NCI-H748 (cell line): ENCODE results near the gene CPS1.

Experiments used
- DNase-seq: peaks from one replicate; lab custom pipeline; 2025; ENCODE audit not compliant: unreplicated experiment; lab: John Stamatoyannopoulos, UW

The CPS1 gene

DNA sequence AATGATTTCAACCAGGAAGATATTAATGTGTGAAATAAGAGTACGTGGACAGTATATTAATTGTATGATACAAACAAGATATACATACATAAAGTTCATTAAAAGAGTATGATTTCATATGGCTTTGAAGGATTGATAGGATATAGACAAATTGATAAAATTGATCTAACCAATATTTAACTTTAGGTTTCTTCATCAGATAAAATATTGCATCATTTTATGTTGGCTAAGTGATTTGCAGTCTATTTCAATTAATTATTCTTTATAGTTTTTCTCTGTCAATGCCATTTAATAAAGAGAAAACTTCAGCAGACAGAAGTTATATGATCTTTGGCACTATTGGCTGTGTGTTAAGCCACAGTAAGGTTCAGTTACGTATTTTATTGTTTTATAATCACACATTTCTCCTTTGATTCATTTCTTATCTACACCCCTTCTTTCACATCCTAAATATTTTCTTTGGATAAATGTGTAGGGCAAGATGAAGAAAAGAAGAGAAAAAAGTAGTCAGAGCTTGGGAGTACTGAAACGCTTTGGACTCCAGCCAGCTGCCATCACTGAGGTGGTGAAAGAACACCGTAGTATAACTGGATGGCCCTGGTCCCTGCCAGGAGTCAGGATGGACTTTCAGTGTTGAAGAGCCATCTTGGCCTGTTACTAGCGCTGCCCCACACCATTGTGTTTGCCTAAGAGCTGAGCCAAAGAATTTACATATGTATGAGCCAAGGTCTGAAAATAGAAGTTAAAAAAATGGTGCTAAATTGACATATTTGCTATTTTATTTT is 9.8 kb upstream of the CPS1 start:
- no peak for DNase-seq

- no peak for DNase-seq
Observed at GRCh38 chr2:210548031-210548430, 8.4 kb upstream of the CPS1 start.

- DNase-seq = no peak
Observed at GRCh38 chr2:210548878-210549384, 7.5 kb upstream of the CPS1 start.

GRCh38 chr2:210551001-210551400 is 5.4 kb upstream of the CPS1 start:
- no peak for DNase-seq

- no peak for DNase-seq
Observed at GRCh38 chr2:210553373-210553772, 3.0 kb upstream of the CPS1 start.

GRCh38 chr2:210555555-210555954 is 844 bp upstream of the CPS1 start:
- no peak for DNase-seq

DNA sequence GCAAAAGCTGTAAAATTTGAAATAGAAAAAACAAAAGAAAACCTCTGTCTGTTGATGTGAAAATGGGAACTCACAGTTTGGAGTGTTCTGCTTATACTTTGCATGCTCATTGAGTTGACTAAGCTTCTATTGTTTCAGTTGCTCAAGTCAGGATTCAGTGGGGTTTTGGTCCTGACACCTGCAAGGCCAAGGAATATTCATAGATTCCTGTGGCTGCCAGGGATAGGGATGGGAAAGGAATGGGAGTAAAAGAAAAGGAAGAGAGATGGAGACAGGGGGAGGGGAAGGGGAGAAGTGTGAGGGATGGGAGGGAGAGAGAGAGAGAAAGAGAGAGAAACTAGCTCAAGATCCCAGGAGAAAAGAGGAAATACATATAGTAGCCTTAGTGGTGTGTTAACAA is 1.3 kb downstream of the CPS1 start:
- DNase-seq = no peak

- DNase-seq = no peak
Observed at GRCh38 chr2:210558708-210559107, 2.3 kb downstream of the CPS1 start.

GRCh38 chr2:210559182-210559581 is 2.8 kb downstream of the CPS1 start:
- no peak for DNase-seq

DNA sequence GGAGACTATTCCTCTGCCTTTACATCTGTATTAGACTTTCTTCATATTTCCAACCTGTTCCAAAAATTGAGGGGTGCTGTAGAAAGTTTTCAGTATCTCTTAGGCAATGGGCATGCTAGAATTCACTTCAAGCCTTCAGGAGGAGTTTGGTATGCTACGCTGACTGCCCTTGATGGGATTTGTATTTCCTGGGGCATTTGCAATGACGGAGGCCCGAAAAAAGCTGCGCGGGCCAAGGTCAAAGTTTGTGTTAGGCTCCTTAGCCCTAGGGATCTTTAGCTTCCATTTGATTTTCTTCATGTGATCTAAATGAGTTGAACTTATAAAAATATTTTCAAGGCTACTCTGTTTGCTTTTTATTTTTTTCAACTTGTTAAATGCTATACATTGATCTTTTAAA is 5.1 kb downstream of the CPS1 start:
- no peak for DNase-seq

DNA sequence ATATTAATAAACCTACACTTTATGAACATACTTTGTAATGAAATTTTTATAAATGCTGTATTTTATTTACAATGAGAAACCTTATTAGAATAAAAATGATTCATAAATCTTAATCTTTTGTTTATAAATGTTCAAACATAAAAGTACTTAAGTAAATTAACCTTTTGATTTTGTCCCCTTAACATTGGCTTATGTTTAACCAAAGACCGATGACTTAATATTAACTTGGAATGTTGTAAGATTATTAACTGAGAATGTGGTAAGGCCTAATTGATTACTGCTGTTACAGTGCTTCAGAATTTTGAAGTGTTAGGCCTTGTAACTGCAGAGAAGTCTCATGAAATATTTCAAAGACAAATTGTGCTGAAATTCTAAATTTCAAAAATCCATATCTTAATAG is 5.7 kb downstream of the CPS1 start:
- no peak for DNase-seq

- DNase-seq = no peak
Observed at GRCh38 chr2:210562502-210563080, 6.2 kb downstream of the CPS1 start.

DNA sequence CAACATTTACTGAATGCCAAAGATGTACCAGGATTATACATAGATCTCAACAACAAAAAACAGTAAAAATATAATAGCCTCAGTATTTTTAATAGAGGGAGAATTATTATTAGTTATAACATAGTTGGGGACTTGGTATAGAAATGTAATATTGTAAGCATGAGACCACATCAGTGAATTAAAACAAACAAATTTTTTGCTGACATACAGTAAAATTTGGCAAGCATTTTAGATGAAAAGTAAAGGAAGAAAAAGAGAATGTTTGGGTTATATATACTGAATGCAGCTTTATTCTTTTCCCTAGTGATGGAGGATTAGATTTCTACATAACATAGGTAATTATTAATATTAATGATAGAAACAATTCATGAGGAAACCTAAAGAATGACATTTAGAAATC is 10.9 kb downstream of the CPS1 start:
- no peak for DNase-seq

- no peak for DNase-seq
Observed at GRCh38 chr2:210568108-210568507, 11.7 kb downstream of the CPS1 start.

DNA sequence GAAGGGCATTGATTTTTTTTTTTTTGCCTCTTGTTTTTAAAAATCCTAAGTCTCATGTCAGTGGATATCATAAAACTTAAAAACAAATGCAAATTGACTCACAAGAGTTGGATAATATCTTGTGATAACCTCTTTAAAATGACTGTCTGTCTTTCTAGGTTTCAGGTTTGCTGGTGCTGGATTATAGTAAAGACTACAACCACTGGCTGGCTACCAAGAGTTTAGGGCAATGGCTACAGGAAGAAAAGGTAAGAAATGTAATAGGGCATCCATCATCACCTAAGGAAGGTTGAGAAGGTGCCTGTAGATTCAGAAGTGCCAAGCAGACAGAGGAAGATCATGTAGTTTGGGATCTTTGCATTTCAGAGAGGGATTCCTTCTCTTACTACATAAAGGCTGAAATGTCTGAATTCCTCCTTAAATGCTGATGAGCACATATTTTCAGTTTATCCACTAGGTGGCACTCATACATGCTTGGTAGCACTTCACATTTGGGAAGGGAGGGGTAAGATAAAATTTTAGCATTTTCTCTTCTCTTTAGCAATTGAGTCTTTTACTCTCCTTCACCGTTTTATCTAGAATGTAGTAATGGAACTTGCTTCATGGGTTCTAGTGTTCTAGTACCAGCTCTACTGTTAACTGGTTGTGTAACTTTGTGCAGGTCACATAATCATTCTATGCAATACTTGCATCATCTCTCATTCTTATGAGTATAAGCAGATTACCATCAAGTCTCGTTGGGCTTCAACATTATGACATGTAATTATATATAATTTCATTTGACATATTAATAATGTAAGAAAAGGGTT is 21.1 kb downstream of the CPS1 start:
- DNase-seq = peak; percentile 57

GRCh38 chr2:210584834-210585233 is 28.4 kb downstream of the CPS1 start:
- no peak for DNase-seq

DNA sequence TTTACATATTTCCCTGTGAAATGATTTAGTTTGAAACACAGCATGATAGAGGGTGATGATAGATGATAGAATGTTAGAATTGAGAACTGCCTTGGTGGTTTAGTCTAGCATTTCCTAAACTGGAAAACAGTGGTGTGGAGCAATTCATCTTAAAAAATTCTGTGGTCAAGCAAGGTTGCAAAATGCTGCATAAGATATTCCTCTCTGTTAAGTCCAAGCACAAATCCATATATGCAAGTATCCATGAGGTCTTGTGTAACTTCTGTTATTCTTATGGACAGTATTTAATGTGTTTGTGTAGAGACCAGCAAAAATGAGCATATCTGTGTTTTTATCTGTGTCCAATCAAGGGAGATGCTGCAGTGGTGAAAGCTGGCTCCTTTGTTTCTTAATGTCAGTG is 30.0 kb downstream of the CPS1 start:
- DNase-seq = no peak

GRCh38 chr2:210591663-210592062 is 35.3 kb downstream of the CPS1 start:
- peak; percentile 9 for DNase-seq

GRCh38 chr2:210592726-210593125 is 36.3 kb downstream of the CPS1 start:
- DNase-seq = no peak

DNA sequence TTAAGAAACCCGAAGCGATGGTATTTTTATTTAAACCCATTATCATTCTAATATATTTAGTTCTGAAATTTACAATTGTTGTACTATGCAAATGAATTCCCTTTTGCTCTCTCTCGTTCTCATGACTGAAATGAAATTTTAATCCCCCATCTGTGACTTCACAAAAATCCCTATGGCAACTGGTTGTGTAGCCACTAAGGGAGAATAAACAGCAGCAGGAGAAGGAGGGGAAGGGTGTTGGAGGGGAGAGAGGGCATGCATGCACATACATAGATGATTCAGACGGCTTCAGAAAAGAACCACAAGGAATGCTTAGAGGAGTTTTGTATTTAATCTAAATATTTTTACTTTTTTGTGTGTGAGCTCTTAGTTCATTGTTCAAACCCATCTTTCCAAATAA is 36.8 kb downstream of the CPS1 start:
- peak; percentile 14 for DNase-seq

DNA sequence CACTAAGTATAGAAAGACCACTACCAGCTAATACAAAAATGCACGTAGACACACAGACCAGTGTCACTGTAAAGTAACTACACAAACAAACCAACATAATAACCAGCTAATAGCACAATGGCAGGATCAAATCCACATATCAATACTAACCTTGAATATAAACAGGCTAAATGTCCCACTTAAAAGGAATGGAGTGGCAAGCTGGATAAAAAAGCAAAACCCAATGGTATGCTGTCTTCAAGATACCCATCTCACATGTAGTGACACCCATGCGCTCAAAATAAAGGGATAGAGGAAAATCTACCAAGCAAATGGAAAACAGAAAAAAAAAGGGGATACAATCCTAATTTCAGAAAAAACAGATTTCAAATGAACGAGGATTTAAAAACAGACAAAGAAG is 41.8 kb downstream of the CPS1 start:
- no peak for DNase-seq

- no peak for DNase-seq
Observed at GRCh38 chr2:210599476-210599875, 43.1 kb downstream of the CPS1 start.
